Activated CD4-positive, alpha-beta T cell treated with anti-CD3 and anti-CD28 coated beads, Interleukin-2, amount 10 ng/mL, durations not matched to agents 7 days and 5 days (primary cell): ENCODE results near the gene SPIN4. TPM values are rescaled to one million over a fixed set of nuclear protein-coding genes. Genes with fewer than 3 reads are reported as not detected.
"Not testable (repeated sequence)": the region's sequence is repeated elsewhere in the genome, so short reads cannot be mapped to it uniquely, and the experiment has no call there.

Experiments
- CTCF ChIA-PET: fragments of 350-600 bp; sonication (Branson Sonifier 250); formaldehyde crosslinking; loops from one replicate; lab custom pipeline; 2021; ENCODE audit warnings: antibody characterized with exemption; lab: Charles Lee
- POLR2A ChIA-PET: fragments of 350-600 bp; sonication (Branson Sonifier 250); formaldehyde crosslinking; loops from one replicate; lab custom pipeline; 2021; ENCODE audit warnings: antibody characterized with exemption; lab: Charles Lee
- DNase-seq: peaks from one replicate; pipeline ENCODE4 v3.0.0-alpha.2; 2020
- H3K27ac Mint-ChIP-seq: one replicate; pipeline ENCODE4 v1.8.0; 2021; ENCODE audit warnings: mild to moderate bottlenecking, moderate library complexity, mixed read lengths
- H3K27me3 Mint-ChIP-seq: one replicate; pipeline ENCODE4 v1.8.0; 2021; ENCODE audit warnings: mixed read lengths
- H3K36me3 Mint-ChIP-seq: one replicate; pipeline ENCODE4 v1.8.0; 2021; ENCODE audit warnings: low read depth, mixed read lengths
- H3K4me1 Mint-ChIP-seq: one replicate; pipeline ENCODE4 v1.8.0; 2021; ENCODE audit warnings: mixed read lengths
- H3K4me3 Mint-ChIP-seq: one replicate; pipeline ENCODE4 v1.8.0; 2021; ENCODE audit warnings: mild to moderate bottlenecking, moderate library complexity, mixed read lengths
- H3K9me3 Mint-ChIP-seq: one replicate; pipeline ENCODE4 v1.8.0; 2021; ENCODE audit warnings: mixed read lengths
- total RNA-seq, 2 experiments: library from RNA; stranded (reverse); gene quantifications; one replicate each; pipeline ENCODE4 v1.2.3, GENCODE V29; 2021

SPIN4 gene
- 1 to 10 TPM; 8.0 to 8.6 TPM for total RNA-seq

DNA sequence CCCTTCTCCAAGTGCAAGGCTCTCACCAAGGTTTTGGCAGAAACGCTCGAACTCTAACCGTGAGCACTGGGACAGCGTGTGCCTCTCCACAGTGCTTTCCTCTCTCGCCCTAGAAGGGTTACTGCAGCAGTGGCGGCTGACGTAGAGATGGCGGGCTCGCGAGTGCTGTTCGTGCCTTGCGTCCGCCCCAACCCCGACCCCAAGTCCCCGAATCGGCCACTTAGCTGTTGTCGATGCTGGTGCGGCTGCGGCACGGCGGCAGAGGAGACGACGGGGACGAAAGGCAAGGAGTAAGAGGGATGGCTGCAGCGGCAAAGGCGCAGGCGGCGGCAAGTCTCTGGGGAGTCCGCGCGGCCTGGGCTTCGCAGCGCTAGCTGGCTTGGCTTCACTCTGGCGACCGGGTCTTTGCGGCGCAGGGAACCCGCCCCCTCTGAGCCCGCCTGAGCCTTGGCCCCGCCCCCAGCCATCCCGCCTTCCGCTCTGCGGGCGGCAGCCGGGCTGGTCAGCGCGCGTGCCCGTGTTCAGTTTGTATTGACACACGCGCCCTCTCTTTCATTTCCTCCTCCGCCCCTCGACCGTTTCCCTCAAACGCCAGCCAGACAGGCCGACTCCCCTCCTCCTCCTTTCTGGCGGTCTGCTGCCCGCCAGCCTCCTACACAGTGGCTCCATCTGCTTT lies at the start of gene SPIN4:
Gene SPIN4 (minus strand): TSS at position 392 of the 676 bp plus-strand sequence. CDS start 513 bp downstream, outside the sequence.
- Mint-ChIP-seq H3K36me3 (peaks cover 7% of the 10 kb centered on the region), H3K27ac (peak within 1 kb of the TSS; percentile 86), H3K27me3 (peaks cover 3% of the 10 kb centered on the region), H3K4me1 (peaks cover 21% of the 10 kb centered on the region), H3K9me3 (no peaks in the 10 kb centered on the region), H3K4me3 (peak within 1 kb of the TSS; percentile 95)
- ChIA-PET POLR2A (no interaction called here), CTCF (interaction anchor here (1.2 kb wide), 1 partner anchor 13 kb away, joined by 3 read pairs; no protein-coding TSS in a partner anchor)
- peak; percentile 62 for DNase-seq

DNA sequence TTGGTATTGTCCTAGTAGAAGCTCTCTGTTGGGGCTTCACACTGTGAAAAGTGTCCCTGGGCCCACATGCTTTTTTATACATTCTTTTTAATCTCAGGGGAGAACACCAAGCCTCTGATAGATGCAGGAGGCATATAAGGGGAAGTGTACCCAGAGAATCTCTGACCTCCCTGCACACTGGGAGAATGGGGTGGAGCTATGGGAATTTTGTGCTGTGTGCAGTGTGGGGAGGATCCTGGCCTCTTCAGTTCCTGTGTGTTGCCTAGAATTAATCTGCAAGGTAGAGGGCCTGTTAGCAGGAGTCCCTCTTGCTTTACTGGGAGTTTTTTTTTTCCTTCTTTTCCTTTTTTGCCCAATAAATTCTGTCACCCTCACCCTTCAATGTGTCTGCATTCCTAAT lies 49.2 kb upstream of the SPIN4 start:
- peaks cover 2% of the 10 kb centered on the region for H3K9me3 Mint-ChIP-seq
- CTCF ChIA-PET: interaction anchor here (0.6 to 0.8 kb wide), 2 partner anchors 12 to 13 kb away, joined by 3 to 4 read pairs; no protein-coding TSS in a partner anchor
- H3K4me1 Mint-ChIP-seq: no peaks in the 10 kb centered on the region
- no peak overlapping the region for H3K4me3 Mint-ChIP-seq
- H3K27ac Mint-ChIP-seq: no peak overlapping the region
- no peaks in the 10 kb centered on the region for H3K27me3 Mint-ChIP-seq
- POLR2A ChIA-PET: no interaction called here
- no peaks in the 10 kb centered on the region for H3K36me3 Mint-ChIP-seq
- no peak for DNase-seq

DNA sequence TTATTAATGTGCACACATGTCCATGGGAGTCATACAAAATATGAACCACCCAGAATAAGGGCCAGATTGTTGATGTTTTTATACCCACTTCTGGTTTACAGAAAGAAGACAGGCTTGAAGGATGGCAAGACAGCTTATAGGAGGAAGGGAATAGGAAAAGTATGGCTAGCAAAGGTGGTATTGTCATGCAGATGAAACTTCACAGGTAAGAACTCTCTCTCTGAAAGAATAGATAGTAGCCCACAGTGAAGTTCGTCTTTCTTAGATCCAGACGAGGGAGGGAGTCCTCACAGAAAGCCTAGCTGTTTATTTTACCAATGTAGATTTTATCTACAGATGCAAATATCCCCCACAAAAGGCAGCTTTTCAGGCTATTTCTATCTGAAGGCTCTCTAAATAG lies 43.7 kb upstream of the SPIN4 start:
- Mint-ChIP-seq H3K4me1 (no peaks in the 10 kb centered on the region), H3K4me3 (no peak overlapping the region), H3K9me3 (peaks cover 2% of the 10 kb centered on the region), H3K27ac (no peak overlapping the region), H3K36me3 (no peaks in the 10 kb centered on the region), H3K27me3 (no peaks in the 10 kb centered on the region)
- CTCF ChIA-PET: no interaction called here
- no peak for DNase-seq
- POLR2A ChIA-PET: no interaction called here

DNA sequence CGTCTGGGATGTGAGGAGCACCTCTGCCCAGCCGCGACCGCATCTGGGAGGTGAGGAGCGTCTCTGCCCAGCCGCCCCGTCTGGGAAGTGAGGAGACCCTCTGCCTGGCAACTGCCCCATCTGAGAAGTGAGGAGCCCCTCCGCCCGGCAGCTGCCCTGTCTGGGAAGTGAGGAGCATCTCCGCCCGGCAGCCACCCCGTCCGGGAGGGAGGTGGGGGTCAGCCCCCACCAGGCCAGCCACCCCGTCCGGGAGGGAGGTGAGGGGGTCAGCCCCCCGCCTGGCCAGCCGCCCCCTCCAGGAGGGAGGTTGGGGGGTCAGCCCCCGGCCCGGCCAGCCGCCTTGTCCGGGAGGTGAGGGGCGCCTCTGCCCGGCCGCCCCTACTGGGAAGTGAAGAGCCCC lies 42.0 kb upstream of the SPIN4 start:
- H3K9me3 Mint-ChIP-seq, H3K36me3 Mint-ChIP-seq, H3K27me3 Mint-ChIP-seq, H3K4me1 Mint-ChIP-seq, POLR2A ChIA-PET, H3K27ac Mint-ChIP-seq, CTCF ChIA-PET, DNase-seq, H3K4me3 Mint-ChIP-seq: not testable (repeated sequence)

DNA sequence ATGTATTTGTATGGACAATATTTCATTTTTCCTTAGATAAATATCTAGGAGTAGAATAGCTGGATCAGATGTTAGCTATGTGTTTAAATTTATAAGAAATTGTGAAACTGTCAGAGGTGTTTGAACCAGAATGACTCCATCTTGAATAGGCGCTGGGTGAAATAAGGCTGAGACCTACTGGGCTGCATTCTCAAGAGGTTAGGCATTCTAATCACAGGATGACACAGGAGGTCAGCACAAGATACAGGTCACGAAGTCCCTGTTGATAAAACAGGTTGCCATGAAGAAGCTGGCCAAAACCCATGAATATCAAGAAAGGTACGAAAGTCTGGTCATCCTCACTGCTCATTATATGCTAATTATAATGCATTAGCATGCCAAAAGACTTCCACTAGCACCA lies 36.3 kb upstream of the SPIN4 start:
- Mint-ChIP-seq H3K36me3 (no peaks in the 10 kb centered on the region), H3K4me3 (no peak overlapping the region), H3K9me3 (no peaks in the 10 kb centered on the region), H3K27ac (no peak overlapping the region), H3K4me1 (no peaks in the 10 kb centered on the region), H3K27me3 (no peaks in the 10 kb centered on the region)
- CTCF ChIA-PET: no interaction called here
- DNase-seq: no peak
- POLR2A ChIA-PET: no interaction called here

DNA sequence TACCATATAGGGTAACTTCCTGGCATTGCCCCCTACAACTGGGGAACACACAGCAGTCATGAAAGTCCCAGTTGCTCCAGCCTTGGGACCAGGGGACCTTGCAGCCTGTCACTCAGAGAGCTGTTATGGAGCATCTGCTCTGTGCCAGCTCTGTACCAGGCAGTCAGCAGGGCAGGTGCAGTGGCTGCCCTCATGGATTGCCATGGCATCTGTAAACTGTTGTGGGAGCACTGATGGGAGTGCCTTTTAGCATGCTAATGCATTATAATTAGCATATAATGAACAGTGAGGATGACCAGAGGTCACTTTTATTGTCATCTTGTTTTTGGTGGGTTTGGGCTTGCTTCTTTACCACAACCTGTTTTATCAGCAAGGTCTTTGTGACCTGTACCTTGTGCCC lies 33.1 kb upstream of the SPIN4 start:
- not testable (repeated sequence) for H3K36me3 Mint-ChIP-seq

DNA sequence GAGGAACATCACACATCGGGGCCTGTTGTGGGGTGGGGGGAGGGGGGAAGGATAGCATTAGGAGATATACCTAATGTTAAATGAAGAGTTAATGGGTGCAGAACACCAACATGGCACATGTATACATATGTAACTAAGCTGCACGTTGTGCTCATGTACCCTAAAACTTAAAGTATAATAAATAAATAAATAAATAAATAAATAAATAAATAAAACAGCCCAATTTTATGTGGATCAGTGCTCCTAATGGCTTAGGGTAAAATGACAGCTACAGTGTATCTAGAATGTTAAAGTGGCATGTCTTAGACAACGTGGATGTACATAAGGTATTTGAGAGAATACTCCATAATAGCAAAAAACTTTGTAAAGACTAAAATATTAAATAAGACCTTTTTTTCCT lies 21.9 kb upstream of the SPIN4 start:
- CTCF ChIA-PET, POLR2A ChIA-PET, H3K4me3 Mint-ChIP-seq, H3K4me1 Mint-ChIP-seq, H3K9me3 Mint-ChIP-seq, DNase-seq, H3K36me3 Mint-ChIP-seq, H3K27me3 Mint-ChIP-seq, H3K27ac Mint-ChIP-seq: not testable (repeated sequence)

More for the DNA sequence above, 33.1 kb upstream of the SPIN4 start:
- H3K4me3 Mint-ChIP-seq, H3K9me3 Mint-ChIP-seq, CTCF ChIA-PET, DNase-seq, H3K27me3 Mint-ChIP-seq, POLR2A ChIA-PET, H3K4me1 Mint-ChIP-seq, H3K27ac Mint-ChIP-seq: not testable (repeated sequence)

DNA sequence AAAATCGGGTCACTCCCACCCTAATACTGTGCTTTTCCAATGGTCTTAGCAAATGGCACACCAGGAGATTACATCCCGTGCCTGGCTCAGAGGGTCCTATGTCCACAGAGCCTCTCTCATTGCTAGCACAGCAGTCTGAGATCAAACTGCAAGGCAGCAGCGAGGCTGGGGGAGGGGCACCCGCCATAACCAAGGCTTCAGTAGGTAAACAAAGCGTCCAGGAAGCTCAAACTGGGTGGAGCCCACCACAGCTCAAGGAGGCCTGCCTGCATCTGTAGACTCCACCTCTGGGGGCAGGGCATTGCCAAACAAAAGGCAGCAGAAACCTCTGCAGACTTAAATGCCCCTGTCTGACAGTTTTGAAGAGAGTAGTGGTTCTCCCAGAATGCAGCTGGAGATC lies 16.6 kb upstream of the SPIN4 start:
- H3K9me3 Mint-ChIP-seq, H3K36me3 Mint-ChIP-seq, CTCF ChIA-PET, H3K4me1 Mint-ChIP-seq, POLR2A ChIA-PET, H3K4me3 Mint-ChIP-seq, H3K27ac Mint-ChIP-seq, H3K27me3 Mint-ChIP-seq: not testable (repeated sequence)
- peak; percentile 5 for DNase-seq

DNA sequence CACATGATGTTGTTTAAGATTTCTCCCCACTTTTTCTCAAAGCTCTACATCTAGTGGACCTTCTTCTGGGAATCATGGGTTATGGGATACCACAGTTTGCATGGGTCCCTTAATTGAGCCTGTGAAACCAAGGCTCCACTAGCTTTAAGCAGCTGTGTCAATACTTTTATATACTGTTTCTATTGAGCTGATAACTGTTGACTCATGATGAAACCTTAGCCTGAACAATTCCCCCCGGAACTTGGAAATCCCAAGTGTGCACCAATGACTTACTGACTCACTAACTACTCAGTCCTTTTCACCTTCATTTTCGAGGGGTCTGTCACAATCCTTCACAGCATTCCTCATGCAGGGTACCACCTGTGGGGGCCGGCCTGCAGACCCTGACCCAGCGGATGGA lies 12.7 kb upstream of the SPIN4 start:
- H3K4me1 Mint-ChIP-seq: no peaks in the 10 kb centered on the region
- peaks cover 5% of the 10 kb centered on the region for H3K9me3 Mint-ChIP-seq
- ChIA-PET CTCF (interaction anchor here (1.1 kb wide), 1 partner anchor 11 kb away, joined by 6 read pairs; no protein-coding TSS in a partner anchor), POLR2A (no interaction called here)
- no peak overlapping the region for H3K27ac Mint-ChIP-seq
- no peaks in the 10 kb centered on the region for H3K36me3 Mint-ChIP-seq
- no peaks in the 10 kb centered on the region for H3K27me3 Mint-ChIP-seq
- no peak for DNase-seq
- no peak overlapping the region for H3K4me3 Mint-ChIP-seq

DNA sequence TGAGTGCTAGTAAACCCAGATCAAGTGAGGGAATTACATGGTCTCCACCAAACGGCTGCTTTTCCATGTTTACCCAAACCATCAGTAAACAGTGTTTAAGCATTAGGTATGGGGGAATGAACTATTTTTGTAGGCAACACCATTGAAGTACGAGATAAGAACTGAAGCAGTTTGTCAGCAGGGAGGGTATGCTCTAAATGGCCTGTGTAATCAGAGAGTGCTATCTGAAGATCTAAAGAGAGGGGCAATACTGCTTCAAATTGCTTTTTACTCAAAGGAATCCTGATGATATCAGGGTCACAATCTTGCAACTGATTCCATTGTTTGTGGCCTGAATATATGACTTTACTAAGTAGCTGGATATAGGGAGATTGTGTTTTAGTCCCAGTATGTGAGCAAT lies 10.4 kb upstream of the SPIN4 start:
- Mint-ChIP-seq H3K27me3 (peaks cover 3% of the 10 kb centered on the region), H3K4me1 (no peaks in the 10 kb centered on the region), H3K36me3 (no peaks in the 10 kb centered on the region), H3K27ac (no peak overlapping the region), H3K9me3 (peaks cover 5% of the 10 kb centered on the region), H3K4me3 (no peak overlapping the region)
- POLR2A ChIA-PET: no interaction called here
- DNase-seq: no peak
- CTCF ChIA-PET: no interaction called here

DNA sequence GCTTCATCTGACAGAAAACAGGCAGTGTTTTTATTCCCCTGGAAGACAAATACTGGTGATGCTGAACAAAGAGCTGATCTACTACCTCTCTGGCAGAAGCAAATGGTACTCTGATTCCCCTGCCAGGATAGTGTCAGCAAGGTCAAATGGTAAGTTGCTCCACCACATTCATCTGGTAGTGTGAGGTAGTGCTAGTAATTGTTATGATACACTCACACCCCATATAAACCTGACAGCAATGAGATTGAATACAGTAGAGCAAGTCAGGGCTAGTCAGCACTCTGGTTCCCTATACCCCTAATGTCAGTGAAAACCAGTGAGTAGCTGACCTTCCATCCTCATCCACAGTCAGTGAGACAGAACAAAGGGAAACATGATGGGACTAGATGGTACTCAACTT lies 3.4 kb upstream of the SPIN4 start:
- peaks cover 14% of the 10 kb centered on the region for H3K4me1 Mint-ChIP-seq
- H3K4me3 Mint-ChIP-seq: no peak overlapping the region
- POLR2A ChIA-PET: no interaction called here
- peaks cover 4% of the 10 kb centered on the region for H3K36me3 Mint-ChIP-seq
- CTCF ChIA-PET: no interaction called here
- no peaks in the 10 kb centered on the region for H3K9me3 Mint-ChIP-seq
- H3K27me3 Mint-ChIP-seq: peaks cover 5% of the 10 kb centered on the region
- no peak overlapping the region for H3K27ac Mint-ChIP-seq
- DNase-seq: no peak

DNA sequence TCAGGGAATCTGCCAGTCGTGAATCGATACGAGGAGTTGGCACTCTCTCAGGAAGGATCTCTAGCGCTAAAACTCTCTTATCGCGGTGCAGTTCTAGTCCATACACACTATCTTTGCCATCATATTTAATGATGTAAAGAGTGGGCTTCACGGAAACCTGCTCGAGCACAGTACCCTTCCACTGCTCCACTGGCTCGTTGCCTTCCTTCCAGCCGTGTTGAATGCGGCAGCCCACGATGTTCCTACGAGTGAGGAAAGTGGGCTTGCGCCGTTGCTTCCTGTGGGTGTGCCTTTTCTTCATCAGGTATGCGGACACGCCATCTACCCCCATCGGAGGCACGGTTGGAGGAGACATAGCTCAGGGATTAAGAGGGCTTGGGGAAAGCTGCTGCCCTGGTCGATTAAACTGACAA lies 661 bp downstream of the SPIN4 start:
- H3K27ac Mint-ChIP-seq: peak overlapping the region; percentile 86
- POLR2A ChIA-PET: interaction anchor here (0.6 kb wide), 1 partner anchor 24 kb away, joined by 7 read pairs; no protein-coding TSS in a partner anchor
- H3K27me3 Mint-ChIP-seq: peaks cover 3% of the 10 kb centered on the region
- H3K4me1 Mint-ChIP-seq: peaks cover 21% of the 10 kb centered on the region
- CTCF ChIA-PET: interaction anchor here (1.2 kb wide), 1 partner anchor 13 kb away, joined by 3 read pairs; no protein-coding TSS in a partner anchor
- H3K36me3 Mint-ChIP-seq: peaks cover 7% of the 10 kb centered on the region
- no peaks in the 10 kb centered on the region for H3K9me3 Mint-ChIP-seq
- peak overlapping the region; percentile 95 for H3K4me3 Mint-ChIP-seq
- DNase-seq: peak; percentile 11

DNA sequence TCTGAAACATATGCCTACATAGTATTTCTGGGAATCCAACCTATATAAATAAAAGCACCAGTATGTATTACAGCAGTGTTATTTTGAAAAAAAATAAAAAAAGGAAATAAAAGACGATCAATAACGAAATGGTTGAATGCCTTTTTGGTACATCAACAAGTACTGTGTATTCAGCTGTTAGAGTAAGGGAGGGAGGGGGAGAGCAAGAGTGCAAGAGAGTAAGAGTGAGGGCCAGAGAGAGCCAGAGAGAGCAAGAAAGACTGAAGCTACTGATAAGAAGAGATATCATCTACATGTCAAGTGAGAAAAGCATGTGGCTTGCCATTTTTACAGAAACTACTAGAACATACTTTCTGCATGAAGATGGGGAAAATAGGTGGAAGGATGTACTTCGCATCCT lies 1.8 kb downstream of the SPIN4 start:
- CTCF ChIA-PET: no interaction called here
- no peaks in the 10 kb centered on the region for H3K9me3 Mint-ChIP-seq
- H3K4me1 Mint-ChIP-seq: peaks cover 21% of the 10 kb centered on the region
- H3K27ac Mint-ChIP-seq: no peak overlapping the region
- H3K4me3 Mint-ChIP-seq: peak overlapping the region; percentile 95
- no peak for DNase-seq
- peaks cover 7% of the 10 kb centered on the region for H3K36me3 Mint-ChIP-seq
- peaks cover 3% of the 10 kb centered on the region for H3K27me3 Mint-ChIP-seq
- POLR2A ChIA-PET: no interaction called here

DNA sequence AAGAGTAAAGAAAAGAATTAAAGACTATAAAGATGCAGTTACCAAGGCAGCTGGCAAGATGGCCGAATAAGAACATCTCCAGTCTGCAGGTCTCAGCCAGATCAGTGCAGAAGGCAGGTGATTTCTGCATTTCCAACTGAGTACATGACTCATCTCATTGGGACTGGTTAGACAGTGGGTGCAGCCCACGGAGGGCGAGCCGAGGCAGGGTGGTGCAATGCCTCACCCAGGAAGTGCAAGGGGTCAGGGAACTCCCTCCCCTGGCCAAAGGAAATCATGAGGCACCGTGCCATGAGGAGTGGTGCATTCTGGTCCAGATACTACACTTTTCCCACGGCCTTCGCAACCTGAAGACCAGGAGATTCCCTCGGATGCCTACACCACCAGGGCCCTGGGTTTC lies 20.5 kb downstream of the SPIN4 start:
- no peak for DNase-seq
- H3K27me3 Mint-ChIP-seq: no peaks in the 10 kb centered on the region
- H3K9me3 Mint-ChIP-seq: no peaks in the 10 kb centered on the region
- H3K36me3 Mint-ChIP-seq: peaks cover 7% of the 10 kb centered on the region
- no peak overlapping the region for H3K27ac Mint-ChIP-seq
- H3K4me3 Mint-ChIP-seq: no peak overlapping the region
- no peaks in the 10 kb centered on the region for H3K4me1 Mint-ChIP-seq
- ChIA-PET POLR2A (no interaction called here), CTCF (no interaction called here)
